Stimulated activated CD4-positive, alpha-beta T cell treated with anti-CD3 and anti-CD28 coated beads, Interleukin-15, amount 100 ng/mL, for 48 hours (primary cell): ENCODE results near the gene MSRB3.

ENCODE experiments used
- DNase-seq, 2 donors: peaks; one replicate each; pipeline ENCODE4 v3.0.0-alpha.2; 2020; ENCODE audit warnings: low read depth in 2 of 2

The MSRB3 gene

GRCh38 chr12:65495233-65495632 is 216.8 kb downstream of the MSRB3 start:
- DNase-seq, result no peak

- no peak for DNase-seq
Measured at GRCh38 chr12:65496617-65497016, 218.1 kb downstream of the MSRB3 start.

GRCh38 chr12:65497660-65498059 is 219.2 kb downstream of the MSRB3 start:
- DNase-seq, result no peak

DNA sequence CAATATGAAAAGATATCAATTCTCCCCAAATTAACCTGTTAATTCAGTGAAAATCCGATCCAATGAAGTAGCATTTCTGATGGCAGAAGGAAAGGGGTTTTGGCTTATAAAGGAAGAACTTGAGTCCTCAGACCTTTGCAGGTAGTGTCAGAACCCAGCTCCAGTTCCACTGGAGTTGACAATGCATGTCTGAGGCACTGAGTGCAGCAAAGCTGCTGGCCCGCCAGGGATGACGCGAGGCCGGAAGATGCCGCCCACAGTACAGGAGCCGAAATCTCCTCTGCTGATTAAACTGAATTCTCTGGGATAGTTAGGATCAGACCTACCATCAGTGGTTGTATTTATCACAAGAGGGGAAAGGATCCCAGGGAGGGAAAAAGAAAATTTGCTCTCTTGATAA is 220.7 kb downstream of the MSRB3 start:
- DNase-seq, result no peak

DNA sequence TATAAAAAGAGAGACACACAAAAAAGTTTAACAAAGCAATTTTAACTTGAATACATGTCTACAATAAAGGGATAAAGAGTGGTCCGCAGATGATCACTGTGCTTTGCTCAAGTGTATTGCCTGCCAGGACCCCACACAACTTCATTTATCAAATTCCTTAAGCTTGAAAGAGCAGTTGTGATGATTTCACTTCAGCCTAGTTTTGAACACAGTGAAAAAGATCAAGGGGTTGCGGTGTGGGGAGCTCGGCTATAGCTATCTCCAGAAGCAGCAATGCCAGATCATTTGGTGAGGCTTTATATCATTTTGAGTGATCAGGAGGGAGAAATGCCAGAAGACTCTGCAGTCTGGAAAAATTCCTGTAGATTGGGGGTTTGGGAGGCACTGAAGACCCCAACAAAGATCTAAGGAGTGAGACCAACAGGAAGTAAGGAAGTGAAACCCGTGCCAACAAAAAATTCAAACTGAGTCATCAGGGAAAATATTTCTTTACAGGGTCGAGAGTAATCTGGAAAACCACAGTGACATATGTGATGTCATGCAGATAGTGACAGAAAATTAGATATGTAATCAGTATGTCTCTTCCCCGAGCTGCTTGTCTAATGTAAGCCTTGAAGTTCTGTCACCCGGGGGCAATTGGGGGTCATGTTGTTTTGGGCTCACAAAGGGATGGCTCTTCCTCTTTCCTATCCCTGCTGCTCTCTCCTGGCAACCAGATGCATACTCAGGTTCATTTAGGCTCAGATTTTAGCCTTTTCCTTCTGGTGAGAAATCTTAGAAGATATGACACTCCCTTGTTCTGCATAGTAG is 221.8 kb downstream of the MSRB3 start:
- no peak for DNase-seq

DNA sequence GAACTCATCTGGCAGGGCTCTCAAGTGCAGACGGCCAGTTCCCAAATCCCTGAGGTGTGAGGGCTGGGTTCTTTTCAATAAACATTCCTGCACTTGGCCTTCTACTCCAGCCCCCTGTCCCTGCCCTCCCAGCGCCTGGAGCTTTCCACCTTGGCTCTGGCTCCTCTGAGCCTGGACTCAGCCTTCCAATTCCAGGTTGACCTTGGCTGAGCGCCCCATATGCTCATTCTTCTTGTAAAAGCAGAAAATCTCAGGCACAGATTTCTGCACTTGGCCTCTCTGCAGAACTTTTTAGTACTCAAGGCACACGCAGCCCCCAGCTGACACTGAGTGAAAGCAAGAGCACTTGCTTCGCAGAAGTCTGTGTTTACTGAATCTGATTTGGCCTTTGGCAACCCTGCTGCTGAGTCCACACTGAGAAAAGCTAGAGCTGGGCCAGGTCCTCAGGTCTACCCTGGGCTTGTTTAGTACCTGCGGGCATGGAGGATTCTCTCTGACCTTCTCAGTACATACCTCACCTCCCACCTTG is 222.7 kb downstream of the MSRB3 start:
- no peak for DNase-seq

DNA sequence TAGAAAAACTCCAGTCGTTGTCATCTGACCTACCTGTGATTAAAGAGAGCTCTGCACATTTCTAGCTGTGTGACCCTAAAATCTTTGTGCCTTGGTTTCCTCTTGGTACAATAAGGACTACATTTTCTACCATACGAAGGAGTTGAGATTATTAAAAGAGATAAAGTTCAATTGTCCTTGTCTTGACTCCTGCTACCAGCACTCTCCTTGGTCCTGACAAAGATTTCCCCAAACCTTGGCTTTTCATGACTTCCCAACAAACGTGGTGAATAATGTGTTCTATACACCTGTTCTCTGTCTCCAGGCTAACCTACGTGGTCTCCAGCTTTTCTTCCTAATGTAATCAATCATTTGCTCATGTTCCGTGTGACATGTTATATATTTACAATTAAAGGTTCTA is 223.5 kb downstream of the MSRB3 start:
- DNase-seq, result no peak

DNA sequence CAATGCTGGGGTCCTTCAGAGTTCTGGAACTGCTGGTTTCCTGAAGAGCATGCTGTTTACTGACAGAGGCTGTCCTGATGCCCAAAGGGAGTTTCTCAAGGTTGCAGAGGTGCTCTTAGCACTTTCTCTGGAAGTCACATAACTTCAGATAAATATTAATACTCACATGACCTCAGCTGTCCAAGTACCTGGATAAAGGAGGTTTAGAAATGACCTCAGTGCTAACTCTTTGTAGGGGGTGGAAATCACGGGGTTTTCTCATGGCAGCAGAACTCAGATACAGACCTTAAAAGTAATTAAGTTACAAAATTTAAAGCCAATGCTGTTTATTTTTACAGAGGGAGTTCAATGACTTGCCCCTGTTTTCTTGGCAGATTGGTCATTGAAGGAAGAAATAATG is 225.9 kb downstream of the MSRB3 start:
- no peak for DNase-seq

DNA sequence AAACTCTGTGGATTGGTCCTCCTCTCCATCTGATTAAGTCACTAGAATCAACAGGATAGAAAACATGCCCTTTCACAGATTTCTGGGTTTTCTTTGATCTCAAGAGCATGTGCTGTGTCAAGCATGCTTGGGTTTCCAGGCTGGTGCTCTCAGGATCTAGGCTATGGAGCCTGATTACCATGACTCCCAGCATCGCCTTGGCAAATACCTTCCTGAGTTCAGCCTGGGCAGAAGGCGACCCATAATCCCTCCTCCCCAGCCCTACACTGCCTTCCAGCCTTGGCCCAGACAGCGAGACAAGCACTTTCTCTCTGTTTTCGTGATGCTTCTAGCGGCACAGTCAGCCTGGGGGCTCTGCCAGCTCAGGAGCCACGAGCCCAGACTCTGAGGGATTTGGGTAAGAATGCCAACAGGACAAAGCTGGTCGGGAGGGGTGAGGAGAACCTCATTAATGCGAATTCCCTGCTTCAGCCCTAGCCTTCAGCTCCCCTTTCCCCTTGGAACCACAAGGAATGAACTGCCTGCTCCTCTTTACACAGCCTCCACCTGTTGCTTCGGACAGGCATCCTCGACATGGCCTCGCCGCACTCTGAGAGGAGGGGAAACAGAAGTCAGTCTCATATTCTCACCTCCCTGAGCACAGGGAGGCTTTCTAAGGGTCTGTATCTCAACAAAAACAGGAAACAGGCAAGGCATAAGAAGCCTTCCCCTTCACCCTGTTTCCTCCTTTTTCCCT is 227.1 kb downstream of the MSRB3 start:
- no peak for DNase-seq

- DNase-seq, result no peak
Measured at GRCh38 chr12:65508276-65509035, 230.0 kb downstream of the MSRB3 start.

DNA sequence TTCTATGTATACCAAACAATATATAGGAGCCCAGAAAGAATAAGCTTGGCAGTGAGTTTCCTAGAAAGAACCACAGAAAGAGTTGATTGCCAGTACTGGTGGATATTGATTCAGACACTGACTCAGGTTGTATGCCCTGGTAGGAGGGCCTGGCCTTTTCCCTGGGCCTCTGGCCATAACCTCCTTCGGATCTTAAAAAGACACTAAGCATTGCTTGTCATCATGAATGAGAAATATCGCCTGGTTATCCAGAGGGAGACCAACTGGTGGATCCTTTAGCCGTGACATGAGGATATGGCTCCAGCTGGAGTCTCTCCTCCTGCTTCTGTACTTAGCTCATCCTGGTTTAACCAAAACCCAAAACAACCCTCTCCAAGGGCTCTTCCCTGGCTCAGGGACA is 231.5 kb downstream of the MSRB3 start:
- DNase-seq, result no peak

DNA sequence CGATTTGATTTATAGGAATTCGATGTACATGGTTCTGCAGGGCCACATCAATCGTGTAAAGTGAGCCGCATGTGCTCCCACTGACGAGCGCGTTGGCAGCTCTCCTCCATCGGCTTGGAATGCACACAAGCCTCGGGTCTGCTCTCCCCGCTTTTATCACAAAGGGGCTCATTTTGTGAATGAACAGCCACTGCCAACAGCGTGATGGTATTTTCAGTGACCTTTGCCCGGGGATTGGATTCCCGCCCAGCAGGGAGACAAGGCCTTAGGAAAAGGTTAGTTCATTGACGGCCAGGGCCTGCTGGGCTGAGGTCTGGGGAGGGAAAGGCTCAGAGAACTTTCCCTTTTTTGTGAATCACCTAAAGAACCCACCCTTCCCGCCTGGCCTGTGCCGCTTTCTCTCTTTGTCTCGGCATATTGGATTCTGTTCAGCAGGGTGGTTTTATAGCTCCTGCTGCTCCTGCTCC is 232.1 kb downstream of the MSRB3 start:
- no peak for DNase-seq

- no peak for DNase-seq
Measured at GRCh38 chr12:65511134-65511834, 232.8 kb downstream of the MSRB3 start.

GRCh38 chr12:65511912-65512311 is 233.4 kb downstream of the MSRB3 start:
- no peak for DNase-seq
